Jurkat, Clone E6-1 (cell line): ENCODE results near the gene HYAL2.
"Not testable (repeated sequence)": the region's sequence is repeated elsewhere in the genome, so short reads cannot be mapped to it uniquely, and the experiment has no call there.

Experiments used
- DNase-seq: peaks from one replicate; pipeline ENCODE4 v3.0.0-alpha.2; 2011; ENCODE audit warnings: low read depth, low spot score
- H3K4me3 ChIP-seq: 2 replicates; pipeline ENCODE4 v1.5.1; 2011; ENCODE audit warnings: mild to moderate bottlenecking, low read length, control low read depth, moderate library complexity

The HYAL2 gene

DNA sequence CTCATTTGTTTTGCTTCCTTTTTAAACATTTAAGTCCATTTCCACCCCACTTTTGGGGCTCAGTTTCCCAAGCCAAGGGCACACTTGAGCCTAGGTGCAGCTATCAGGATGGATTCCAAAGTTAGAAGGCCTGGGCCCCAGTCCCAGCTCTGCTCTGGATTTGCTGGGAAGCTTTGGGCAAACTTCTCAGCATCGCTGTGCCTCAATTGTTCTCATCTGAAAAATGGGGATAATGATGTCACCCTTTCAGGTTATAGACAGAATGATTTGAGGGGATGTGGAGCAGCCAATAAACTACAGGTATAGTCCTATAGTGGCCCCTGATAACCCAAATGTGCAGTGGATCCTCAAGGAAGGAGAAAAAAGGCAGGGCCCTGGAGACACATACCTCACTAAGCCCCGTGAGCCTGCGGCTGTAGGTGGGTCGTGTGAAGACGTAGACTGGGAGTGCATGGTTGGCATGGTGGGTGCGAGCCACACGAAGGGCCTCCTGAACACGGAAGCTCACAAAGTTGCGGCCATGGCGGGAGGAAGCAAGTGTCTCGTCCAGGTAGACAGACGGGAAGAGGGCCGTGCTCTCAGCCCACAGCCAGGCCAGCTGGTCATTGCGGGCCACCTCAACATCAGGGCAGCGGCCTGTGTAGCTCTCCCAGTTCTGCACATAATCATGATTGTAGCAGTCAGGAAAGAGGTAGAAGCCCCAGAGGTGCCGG, 3.2 kb downstream of the HYAL2 start:
- H3K4me3 ChIP-seq = no peak overlapping the region
- DNase-seq = no peak

GRCh38 chr3:50318615-50319014, 3.9 kb downstream of the HYAL2 start:
- H3K4me3 ChIP-seq = no peak overlapping the region
- no peak for DNase-seq

DNA sequence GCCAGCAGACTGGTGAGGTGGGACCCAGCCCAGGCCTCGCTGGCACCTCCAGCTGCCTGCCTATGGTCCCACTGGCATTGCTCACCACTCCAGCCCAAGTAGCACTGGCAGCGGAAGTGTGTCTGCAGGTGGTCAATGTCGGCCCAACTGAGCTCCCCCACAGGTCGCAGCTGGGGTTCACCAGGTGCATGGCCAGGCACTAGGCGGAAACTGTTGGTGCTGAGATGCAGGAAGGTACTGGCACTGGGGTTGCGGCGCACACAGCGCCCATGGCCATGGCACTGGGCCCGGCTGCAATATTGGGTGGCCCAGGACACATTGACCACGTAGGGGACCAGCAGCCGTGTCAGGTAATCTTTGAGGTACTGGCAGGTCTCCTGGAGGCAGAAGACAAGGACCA, 4.4 kb downstream of the HYAL2 start:
- no peak overlapping the region for H3K4me3 ChIP-seq
- no peak for DNase-seq

- H3K4me3 ChIP-seq = no peak overlapping the region
- DNase-seq = no peak
These were observed 5.2 kb downstream of the HYAL2 start for GRCh38 chr3:50317300-50317699.

DNA sequence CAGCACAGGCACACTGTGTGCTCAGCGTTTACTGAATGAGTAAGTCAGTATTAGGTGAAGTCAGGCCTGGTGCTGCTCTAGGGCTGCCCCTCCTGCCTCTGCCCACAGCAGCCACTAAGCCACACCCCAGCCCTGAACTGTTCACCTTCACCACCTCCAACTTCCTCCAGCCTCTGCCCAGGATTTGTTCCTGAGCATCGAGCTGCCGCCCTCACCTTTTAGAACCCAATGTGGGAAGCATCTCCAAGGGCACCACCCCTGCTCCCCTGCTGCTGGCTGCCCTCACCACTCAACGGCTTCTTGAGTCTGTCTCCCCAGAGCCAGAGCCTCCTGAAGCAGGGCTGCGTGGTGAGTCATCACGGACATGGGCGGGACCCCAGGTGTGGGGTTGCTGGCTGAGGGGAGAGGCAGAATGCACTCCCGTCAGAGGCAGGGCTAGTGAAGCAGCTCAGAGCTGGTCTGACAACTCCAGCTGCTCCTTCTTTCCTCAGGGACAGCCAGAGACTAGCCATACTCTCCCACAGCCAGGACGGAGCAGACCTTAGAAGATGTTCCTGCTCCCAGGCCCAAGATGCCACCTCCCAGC, 5.8 kb downstream of the HYAL2 start:
- H3K4me3 ChIP-seq = no peak overlapping the region
- DNase-seq = no peak

DNA sequence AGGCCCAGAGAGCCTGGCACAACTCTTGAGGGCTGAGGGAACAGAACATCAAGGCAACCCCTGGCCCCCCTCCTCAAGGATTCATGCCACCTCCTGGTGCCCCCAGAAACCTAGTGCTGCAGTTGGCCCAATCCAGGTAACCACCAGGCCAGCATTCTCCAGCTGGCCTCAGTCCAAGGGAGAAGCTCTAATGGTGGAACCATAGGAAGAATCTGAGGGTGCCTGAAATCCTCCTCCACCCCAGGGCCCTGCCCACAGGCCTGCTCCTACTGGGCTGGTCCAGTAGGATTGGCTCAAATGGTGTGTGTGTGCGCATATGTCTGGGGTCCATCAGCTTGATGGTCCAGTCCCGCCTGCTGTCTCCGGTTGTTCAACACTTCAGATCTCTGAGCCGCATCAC, 7.7 kb downstream of the HYAL2 start:
- H3K4me3 ChIP-seq = no peak overlapping the region
- DNase-seq = no peak

- H3K4me3 ChIP-seq = no peak overlapping the region
- DNase-seq = no peak
These were observed 8.2 kb downstream of the HYAL2 start for GRCh38 chr3:50314342-50314741.

DNA sequence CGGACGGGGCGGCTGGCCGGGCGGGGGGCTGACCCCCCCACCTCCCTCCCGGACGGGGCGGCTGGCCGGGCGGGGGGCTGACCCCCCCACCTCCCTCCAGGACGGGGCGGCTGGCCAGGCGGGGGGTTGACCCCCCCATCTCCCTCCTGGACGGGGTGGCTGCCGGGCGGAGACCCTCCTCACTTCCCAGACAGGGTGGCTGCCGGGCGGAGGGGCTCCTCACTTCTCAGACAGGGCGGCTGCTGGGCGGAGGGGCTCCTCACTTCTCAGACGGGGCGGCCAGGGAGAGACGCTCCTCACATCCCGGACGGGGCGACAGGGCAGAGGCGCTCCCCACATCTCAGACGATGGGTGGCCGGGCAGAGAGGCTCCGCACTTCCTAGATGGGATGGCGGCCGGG, 10.5 kb downstream of the HYAL2 start:
- not testable (repeated sequence) for DNase-seq, H3K4me3 ChIP-seq

- no peak for DNase-seq
- H3K4me3 ChIP-seq = no peak overlapping the region
These were observed 17.9 kb downstream of the HYAL2 start for GRCh38 chr3:50304601-50305000.

DNA sequence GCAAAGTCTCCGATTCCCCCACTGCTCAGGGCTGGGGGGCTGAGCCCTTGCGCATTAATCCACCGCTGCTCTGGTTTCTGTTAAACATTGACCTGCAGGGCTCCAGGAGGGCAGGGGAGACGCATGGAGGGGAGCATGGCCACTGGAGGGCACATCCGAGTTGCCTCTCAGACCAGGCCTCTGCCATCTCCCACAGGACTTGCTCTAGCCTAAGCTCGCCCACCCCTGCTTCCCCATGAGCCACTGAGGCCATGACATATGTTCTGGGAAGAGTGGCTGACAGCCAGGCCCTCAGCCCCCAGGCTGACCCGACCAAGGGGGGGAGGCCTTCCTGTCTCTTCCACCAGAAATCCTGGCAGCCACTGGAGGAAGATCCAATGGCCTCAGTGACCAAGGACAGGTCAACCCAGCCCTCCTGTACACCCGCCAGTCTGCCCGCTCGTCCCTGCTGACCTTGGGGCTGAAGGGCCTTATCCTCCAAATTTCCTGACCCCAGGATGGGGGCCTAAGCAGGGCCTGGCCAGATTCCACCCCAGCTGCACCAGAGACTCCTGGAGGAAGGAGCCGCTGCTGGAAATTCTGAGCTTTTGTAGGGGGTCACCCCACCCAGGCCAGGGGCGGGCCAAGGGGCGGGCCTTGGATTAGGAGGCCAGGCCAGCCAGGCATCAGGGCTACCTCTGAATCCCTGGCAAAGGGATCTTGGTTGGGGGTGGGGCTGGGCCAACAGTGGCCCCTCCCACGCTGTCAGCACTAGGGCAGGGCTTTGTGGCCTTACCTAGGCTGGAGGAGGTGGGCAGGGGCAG, 19.3 kb downstream of the HYAL2 start, which contains the start of gene HYAL1:
HYAL1 (minus strand) TSS at position 562 of the 803 bp plus-strand sequence. CDS start 618 bp downstream, outside the sequence.
- no peak within 1 kb of the TSS for H3K4me3 ChIP-seq
- no peak for DNase-seq

- DNase-seq = no peak
- H3K4me3 ChIP-seq = no peak overlapping the region
These were observed 20.2 kb downstream of the HYAL2 start for GRCh38 chr3:50302095-50303012.

DNA sequence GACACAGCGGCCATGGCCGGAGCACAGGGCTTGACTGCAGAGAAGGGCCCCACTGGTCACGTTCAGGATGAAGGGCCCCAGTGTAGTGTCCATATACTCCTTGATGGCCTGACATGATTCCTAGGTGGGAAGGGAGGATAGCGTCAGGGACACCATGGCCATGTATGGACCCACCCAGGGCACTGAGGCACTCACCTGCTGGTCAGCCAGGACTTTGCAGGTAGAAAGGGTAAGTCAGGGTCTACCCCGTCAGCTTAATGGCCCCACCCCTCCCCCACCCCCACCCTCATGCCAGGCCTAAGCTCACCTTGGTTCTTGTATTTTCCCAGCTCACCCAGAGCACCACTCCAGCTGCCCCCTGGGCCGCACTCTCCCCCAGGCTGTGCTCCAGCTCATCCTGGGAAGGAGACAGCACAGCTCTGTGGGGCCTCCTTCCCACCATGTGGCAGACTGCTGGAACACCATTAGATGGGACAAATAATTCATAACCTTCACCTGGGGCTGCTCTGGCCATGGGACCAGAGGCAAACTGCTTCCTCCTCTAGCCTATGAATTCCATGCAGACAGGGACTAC, 21.8 kb downstream of the HYAL2 start:
- H3K4me3 ChIP-seq = no peak overlapping the region

GRCh38 chr3:50299929-50300680, 22.4 kb downstream of the HYAL2 start:
- peak overlapping the region; percentile 71 for H3K4me3 ChIP-seq
- no peak for DNase-seq

More for the DNA sequence above, 21.8 kb downstream of the HYAL2 start:
- DNase-seq = no peak

GRCh38 chr3:50299638-50299928, 23.0 kb downstream of the HYAL2 start:
- peak overlapping the region; percentile 71 for H3K4me3 ChIP-seq
- DNase-seq = no peak

DNA sequence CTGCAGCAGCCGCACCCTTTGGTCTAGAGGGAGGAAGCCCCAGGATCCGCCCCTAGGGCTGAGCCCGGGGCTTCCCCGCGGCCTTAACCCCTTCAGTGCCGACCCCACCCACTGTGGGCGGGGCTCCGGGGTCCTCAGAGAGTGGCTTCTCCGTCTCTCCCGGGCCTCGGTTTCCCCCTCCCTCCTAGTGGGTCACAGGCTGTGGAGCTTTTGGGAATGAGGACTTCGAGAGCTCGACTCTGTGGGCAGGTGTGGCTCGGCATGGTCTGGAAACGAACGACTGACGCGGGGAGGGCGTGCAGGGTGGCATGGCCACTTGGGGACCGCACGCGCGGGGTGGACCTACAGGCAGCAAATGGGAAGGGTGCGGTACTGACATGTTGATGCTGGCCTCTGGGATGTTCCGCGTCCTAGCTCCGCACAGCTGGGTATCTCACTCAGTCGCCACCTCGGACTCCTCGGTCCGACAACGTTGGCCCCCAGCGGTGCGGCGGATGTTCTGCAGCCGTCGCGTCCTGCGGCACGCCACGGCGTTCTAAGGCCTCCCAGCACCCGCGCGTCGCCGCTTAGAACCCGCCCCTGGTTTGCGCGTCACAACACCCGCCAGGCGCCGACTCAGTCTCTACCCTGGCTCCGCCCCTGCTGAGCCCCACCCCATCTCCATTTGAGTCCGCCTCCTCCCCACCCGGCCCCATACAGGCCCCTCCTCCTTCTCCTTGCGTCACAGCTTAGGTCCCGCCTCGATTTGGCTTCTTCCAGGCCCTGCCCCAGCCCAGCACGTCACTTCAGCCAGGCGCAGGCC, 23.5 kb downstream of the HYAL2 start, which contains the start of the genes HYAL3 and NAA80:
HYAL3 (minus strand) TSS at position 570 of the 802 bp plus-strand sequence. CDS start 3,803 bp downstream, outside the sequence.
NAA80 (minus strand) TSS at position 570 of the 802 bp plus-strand sequence. CDS start 1,942 bp downstream, outside the sequence.
- peak; percentile 99 for DNase-seq
- H3K4me3 ChIP-seq = peak within 1 kb of the TSS; percentile 94

- H3K4me3 ChIP-seq = peak overlapping the region; percentile 94
- no peak for DNase-seq
These were observed 24.4 kb downstream of the HYAL2 start for GRCh38 chr3:50297896-50298725.
